Skin epidermis (tissue), 12 donors: ENCODE data around the gene KRTAP10-11.
A peak's percentile ranks its signal among the peaks of the same experiment; 100 is the strongest.
"Not testable (repeated sequence)": the region's sequence is repeated elsewhere in the genome, so short reads cannot be mapped to it uniquely, and the experiment has no call there.

ENCODE experiments used
- H3K27ac ChIP-seq, 21 experiments: fragments of 200-600 bp; sonication (generic) in 11 of 21; one replicate each; pipeline ENCODE4 v1.5.0; 2020; ENCODE audit warnings: mild to moderate bottlenecking in 3 of 21, inconsistent platforms in 2 of 21, moderate library complexity in 2 of 21
- H3K4me3 ChIP-seq, 7 experiments: fragments of 200-600 bp; sonication (generic) in 2 of 7; one replicate each; pipeline ENCODE4 v1.5.0; 2020; ENCODE audit warnings: inconsistent platforms in 2 of 7, mild to moderate bottlenecking in 2 of 7, moderate library complexity in 1 of 7

KRTAP10-11 gene

DNA sequence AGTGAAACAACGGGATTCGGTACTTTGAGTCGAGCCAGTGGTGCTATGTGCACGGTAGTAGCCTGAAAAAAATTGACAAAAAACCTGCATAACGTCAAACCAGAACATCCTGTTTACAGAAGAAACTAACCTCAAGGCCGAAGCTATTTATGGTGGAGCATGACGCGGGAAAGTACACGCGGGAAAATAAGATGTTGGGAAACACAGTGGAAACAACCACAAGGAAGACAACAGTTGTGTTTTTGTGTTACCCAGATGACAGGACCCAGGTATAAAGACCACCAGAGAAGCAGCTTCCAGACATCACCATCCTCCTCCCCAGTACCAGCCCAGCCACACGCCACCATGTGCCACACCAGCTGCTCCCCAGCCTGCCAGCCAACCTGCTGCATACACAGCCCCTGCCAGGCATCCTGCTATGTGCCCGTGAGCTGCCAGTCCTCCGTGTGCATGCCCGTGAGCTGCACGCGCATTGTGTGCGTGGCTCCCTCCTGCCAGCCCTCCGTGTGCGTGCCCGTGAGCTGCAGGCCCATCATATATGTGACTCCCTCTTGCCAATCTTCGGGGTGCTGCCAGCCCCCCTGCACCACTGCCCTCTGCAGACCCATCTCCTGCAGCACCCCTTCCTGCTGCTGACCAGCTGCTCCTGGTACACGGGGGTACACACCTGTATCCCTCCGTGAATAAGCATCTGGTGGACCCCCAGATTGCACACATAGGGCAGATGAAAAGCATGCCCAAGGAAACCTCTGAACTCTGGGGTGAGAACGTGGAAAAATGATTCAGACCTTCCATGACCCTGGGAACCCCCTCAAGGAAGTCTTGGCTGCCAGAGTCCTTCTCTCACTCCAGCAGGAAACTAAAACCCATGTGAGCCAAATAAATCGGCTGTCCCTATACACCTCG, 11.7 kb downstream of the KRTAP10-11 start, which contains the start of gene KRTAP12-3:
Gene KRTAP12-3 (plus strand): TSS at position 298 of the 906 bp plus-strand sequence. CDS start 48 bp downstream, at position 346.
- peak within 1 kb of the TSS in 8 of 21 experiments; percentile 16 to 75 (median 62) for H3K27ac ChIP-seq
- no peak within 1 kb of the TSS for H3K4me3 ChIP-seq

DNA sequence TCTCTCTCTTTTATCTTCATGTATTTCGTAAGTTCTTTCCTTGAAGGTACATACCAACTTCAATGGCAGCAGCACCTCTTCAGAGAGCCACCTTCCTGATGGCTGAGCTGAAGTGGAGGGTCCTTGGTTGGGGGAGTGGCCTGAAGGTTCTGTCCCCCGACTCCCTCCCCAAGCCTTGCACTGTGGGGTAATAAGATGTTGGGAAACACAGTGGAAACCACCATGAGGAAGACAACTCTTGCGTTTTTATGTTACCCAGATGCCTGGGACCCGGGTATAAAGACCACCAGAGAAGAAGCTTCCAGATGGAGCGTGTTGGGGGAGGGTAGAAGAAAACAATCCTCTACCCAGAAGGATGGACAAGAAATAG, 12.3 kb downstream of the KRTAP10-11 start:
- H3K27ac ChIP-seq, result peak overlapping the region in 6 of 21 experiments; percentile 3 to 75 (median 48)
- H3K4me3 ChIP-seq, result no peak overlapping the region

DNA sequence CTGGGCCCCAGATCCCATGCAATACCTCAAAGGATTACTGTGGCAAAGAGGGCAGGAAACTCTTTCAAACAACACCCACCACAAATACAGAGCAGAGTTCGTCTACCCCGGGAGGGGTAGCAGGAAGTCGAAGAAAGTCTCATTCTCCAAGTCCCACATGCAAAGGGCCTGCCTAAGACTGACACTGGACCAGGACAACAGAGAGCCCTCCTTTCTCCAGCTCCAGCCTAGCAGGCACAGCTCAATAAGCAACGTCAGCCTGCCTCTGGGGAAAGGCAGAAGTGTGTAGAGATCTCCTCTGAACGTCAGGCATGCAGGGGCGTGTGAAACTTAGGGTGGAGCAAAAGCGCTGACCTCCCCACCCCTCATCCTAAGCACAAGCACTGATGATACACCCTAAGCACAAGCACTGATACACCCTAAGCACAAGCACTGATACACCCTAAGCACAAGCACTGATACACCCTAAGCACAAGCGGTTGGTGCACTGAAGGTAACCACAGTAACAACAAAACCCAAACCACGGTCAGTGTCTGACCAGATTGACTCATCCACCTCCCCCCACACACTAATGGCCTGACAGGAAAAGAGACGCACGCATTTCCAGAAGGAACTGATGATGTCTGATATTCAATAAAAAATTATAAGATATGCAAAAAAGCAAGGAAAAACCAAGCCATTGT, 12.8 kb downstream of the KRTAP10-11 start:
- Histone ChIP-seq H3K4me3 (no peak overlapping the region), H3K27ac (peak overlapping the region in 6 of 21 experiments; percentile 3 to 75 (median 48))

DNA sequence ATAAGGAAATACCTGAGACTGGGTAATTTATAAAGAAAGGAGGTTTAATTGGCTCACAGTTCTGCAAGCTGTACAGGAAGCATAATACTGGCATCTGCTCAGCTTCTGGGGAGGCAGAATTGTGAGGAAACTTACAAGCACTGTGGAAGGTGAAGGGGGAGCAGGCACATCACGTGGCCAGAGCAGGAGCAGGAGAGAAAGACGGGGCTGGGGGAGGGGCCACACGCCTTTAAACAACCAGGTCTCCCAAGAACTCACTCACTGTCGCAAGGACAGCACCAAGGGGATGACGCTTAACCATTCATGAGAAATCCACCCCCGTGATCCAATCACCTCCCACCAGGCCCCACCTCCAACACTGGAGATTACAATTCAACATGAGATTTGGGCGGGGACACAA, 15.4 kb downstream of the KRTAP10-11 start:
- H3K27ac ChIP-seq, H3K4me3 ChIP-seq: not testable (repeated sequence)

DNA sequence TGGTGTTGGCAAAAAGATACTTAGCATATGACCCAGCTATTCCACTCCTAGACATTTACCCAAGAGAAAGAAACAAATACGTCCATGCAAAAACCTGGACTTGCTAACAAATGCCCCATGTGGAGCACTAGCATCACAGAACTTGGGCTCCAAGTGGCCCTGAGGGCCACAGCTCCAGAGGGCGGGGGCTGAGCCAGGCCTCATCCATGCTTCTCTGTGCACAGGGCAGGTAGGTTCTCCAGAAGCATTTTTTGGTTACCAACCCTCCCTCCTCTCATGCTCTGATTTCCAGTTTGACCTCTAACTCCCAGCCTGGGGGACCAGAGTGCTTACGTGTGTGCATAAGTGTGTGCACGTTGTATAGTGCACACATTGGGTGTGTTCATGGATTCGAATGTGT, 18.5 kb downstream of the KRTAP10-11 start:
- no peak overlapping the region for H3K27ac ChIP-seq
- no peak overlapping the region for H3K4me3 ChIP-seq

DNA sequence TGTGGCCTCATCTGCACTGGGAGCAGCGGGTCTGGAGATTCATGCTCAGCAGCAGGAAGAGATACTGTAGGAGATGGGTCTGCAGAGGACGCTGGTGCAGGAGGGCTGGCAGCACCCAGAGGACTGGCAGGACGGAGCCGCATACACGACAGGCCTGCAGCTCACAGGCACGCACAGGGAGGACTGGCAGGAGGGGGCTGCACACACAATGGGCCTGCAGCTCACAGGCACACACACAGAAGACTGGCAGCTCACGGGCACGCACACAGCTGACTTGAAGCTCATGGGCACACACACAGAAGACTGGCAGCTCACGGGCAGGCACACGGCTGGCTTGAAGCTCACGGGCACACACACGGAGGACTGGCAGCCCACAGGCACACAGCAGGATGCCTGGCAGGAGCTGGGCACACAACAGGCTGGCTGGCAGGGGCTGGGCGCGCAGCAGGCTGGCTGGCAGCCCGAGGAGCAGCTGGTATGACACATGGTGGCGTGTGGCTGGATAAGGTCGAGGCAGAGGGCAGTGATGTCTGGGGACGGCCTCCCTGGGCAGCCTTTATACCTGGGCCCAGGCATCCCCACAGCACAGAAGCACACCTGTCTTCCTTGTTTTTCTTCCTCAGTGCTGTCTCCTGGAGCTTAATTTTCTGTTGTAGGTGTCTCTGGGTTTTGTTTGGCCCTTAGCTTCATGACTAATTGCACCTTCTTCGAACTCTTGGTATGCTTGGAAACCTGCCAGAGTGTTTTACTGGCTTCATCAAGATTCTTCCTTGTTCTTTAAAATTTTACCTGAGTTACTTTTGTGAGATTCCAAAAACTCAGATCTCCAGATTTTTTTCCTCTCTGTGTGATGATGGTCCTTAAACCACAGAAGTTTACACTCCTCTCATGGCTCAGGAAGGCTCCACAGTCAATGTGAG, 20.4 kb downstream of the KRTAP10-11 start, which contains the start of gene KRTAP12-2:
Gene KRTAP12-2 (minus strand): TSS at position 527 of the 920 bp plus-strand sequence. CDS start 41 bp downstream, at position 486.
- no peak within 1 kb of the TSS for H3K4me3 ChIP-seq
- H3K27ac ChIP-seq, result no peak within 1 kb of the TSS

DNA sequence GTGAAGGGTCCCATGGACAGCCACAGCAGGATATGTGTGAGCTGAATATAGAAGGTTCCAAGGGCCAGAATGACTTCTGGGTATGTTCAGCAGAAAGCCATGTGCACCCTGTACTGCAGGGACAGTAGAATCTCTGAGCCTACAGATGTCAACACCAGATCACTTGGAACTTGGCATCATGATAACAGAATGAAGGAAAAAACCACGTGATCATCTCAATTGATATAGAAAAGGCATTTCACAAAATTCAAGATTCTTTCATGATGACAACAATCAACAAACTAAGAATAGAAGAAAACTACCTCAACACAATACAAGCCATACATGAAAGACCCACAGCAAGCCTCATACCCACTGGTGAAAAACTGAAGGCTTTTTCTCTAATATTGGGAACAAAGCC, 21.4 kb downstream of the KRTAP10-11 start:
- H3K27ac ChIP-seq, result no peak overlapping the region
- H3K4me3 ChIP-seq, result no peak overlapping the region

DNA sequence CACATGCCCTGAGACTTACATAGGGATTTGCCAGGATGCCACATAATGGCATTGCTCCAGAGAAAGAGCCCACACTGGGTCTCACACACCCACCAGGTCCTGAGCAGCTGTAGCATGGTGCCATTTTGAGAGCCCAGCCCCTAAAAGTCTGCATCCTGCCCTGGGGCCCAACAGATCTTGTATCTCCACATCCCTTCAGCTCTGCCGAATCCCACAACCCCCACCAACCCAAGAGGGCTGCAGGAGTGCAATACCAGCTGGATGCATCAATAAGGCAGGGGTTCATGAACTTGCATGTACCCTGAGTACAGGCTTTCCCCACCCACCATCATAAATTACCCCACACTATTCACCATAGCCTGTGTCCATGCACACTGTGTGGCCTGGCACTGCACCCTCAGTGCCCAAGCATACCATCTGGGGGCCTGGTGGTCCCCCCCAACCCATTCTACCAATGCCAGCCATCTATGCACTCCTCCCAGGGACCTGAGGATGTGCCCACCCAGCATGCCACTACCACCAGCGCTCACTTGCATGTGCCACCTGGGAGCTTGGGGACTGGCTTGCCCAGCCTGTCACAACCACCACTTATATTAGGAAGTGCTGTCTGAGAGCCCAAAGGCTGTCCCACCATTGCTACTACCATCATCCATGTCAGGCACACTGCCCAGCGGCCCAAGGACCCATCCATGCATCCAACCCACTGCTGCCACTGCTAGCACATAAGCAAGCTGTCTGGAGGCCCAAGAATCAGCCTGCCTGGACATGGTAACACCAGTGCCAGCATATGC, 24.6 kb downstream of the KRTAP10-11 start:
- no peak overlapping the region for H3K4me3 ChIP-seq
- no peak overlapping the region for H3K27ac ChIP-seq

DNA sequence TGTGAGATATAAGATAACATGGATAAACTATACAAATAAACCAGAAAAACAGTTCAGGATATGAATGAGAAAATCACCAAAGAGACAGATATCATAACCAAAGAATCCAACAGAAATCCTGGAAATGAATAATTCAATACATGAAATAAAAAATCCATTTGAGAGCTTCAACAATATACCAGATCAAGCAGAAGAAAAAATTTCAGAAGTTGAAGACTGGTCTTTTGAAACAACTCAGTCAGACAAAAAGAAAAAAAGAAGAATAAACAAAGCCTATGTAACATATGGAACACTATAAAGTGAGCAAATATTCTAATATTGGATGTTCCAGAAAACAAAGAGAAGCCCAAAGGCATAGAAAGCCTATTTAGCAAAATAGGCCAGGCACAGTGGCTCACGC, 25.7 kb downstream of the KRTAP10-11 start:
- H3K4me3 ChIP-seq, result no peak overlapping the region
- no peak overlapping the region for H3K27ac ChIP-seq

DNA sequence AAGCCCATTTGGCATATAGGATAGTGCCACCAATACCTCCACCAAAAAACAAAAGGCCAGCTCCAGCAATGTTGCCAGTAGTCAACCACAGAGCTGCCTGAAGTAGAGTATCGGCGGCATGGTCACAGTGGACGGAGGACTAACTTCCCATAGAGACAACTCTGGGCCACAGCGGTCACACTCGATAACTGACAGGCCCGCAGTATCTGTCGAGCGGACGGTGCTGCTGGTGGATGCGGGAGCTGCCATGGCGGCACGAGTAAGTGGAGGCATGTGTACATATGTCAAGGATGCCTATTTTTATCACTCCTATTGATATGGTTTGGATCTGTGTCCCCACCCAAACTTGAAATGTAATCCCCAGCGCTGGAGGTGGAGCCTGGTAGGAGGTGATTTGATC, 31.7 kb downstream of the KRTAP10-11 start:
- Histone ChIP-seq H3K4me3 (no peak overlapping the region), H3K27ac (no peak overlapping the region)

DNA sequence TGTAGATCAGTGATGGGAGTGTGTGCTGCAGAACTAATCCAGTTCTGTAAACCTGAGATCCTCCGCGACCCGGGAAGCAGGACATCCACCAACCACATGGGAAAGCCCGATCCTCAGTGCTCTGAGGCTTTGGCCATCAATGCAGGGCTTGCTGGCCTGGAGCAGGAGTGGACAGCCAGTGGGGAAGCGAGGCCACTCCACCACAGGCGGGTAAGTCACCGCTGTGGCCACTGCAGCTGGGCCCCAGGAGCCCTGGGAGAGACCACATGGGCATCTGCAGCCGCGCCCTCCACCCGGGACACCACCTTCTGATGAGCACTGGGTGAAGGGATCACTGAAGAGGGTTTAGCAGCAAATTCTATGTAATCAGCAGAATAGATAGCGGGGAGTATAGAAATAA, 34.9 kb downstream of the KRTAP10-11 start:
- no peak overlapping the region for H3K27ac ChIP-seq
- H3K4me3 ChIP-seq, result no peak overlapping the region

DNA sequence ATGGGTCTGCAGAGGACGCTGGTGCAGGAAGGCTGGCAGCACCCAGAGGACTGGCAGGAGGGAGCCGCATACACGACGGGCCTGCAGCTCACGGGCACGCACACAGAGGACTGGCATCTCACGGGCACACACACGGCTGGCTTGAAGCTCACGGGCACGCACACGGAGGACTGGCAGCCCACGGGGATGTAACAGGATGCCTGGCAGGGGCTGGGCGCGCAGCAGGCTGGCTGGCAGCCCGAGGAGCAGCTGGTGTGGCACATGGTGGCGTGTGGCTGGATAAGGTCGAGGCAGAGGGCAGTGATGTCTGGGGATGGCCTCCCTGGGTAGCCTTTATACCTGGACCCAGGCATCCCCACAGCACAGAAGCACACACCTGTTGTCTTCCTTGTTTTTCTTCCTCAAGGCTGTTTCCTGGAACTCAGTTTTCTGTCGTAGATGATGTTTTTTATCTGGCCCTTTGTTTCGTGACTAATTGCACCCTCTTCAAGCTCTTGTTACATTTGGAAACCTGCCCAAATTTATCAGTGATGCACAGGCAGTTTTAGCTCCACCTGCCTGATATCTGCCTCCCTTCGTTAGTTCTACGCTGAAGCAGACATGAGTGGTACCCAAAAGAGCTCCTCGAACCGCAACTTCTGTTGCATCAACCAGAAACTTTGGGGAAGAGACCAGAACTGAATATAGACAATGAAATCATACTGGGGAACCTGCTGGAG, 35.8 kb downstream of the KRTAP10-11 start, which contains the start of gene KRTAP12-1:
Gene KRTAP12-1 (minus strand): TSS at position 303 of the 719 bp plus-strand sequence. CDS start 40 bp downstream, at position 263.
- Histone ChIP-seq H3K27ac (no peak within 1 kb of the TSS), H3K4me3 (no peak within 1 kb of the TSS)

DNA sequence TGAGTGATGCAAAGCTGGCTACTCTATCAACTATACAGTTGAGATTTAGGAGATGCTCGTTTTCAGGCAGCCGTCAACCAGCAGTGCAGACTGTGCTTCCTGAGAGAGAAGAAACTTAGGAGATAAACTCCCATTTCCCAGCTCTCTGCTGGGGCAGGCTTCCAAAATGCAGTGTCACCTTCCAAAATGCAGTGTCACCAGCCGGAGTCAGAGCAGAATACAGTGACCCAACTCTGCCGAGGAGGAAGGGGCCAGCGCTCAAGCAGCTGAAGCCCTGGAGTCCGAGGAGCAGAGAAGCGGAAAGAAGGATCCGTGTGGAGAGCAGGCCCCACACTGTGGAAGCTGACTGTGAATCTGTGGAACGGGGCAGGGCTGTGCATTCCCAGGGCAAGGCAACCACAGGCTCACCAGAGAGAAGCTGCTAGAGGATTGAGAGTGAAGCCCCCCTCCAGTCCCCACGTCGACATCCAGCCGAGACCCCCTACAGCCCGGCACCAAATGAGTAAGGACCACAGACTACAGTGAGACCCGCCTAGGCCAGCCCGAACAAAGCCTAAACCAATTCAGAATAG, 36.5 kb downstream of the KRTAP10-11 start:
- Histone ChIP-seq H3K27ac (no peak overlapping the region), H3K4me3 (no peak overlapping the region)

DNA sequence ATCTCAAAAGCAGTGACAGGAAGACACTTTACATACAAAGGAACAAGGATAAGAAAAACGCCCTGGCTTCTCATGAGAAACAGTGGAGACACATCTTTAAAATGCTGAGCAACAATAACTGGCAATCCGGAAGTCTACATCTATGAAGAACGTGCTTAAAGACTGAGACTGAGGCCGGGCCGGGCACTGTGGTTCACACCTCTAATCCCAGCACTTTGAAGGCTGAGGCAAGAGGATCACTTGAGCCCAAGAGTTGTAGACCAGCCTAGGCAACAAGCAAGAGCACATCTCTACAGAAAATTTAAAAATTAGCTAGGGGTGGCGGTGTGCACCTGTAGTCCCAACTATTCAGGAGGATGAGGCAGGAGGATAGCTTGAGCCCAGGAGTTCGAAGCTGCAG, 37.9 kb downstream of the KRTAP10-11 start:
- H3K4me3 ChIP-seq, result no peak overlapping the region
- H3K27ac ChIP-seq, result no peak overlapping the region

DNA sequence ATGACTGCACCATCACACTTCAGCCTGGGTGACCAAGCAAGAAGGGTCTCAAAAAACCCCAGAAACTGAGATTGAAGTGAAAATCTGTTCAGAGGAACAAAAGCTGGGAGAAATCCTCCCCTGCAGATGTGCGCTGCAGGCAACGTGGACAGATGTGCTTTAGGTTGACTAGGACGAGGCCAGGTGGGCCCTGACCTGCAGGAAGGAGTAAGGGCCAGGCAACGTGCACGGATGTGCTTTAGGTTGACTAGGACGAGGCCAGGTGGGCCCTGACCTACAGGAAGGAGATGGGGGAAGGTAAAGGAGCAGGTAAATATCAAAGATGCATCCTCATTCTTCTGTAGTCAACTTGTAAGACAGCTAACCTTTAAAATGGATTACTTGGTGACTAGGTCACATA, 38.3 kb downstream of the KRTAP10-11 start:
- H3K27ac ChIP-seq, result no peak overlapping the region

DNA sequence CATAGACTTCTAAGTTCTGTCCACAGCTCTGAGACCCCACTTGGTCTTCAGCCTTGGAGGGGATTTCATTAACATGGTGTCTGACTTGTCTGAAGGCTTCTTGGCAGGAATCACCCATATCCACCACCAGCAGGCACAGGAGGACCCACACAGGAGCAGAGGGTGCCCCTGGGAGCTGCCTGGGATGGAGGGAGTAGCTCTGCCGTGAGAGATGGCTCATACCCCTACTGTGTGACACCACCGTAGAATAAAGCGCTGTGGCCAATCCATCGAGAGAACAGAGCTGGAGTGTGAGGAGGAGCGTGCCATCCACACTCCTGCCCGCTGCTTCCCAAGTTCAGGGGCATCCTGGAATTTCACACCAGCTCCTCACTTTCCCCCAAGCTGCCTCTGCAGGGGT, 38.8 kb downstream of the KRTAP10-11 start:
- H3K27ac ChIP-seq, H3K4me3 ChIP-seq: not testable (repeated sequence)

More for the DNA sequence above, 38.3 kb downstream of the KRTAP10-11 start:
- H3K4me3 ChIP-seq, result no peak overlapping the region

DNA sequence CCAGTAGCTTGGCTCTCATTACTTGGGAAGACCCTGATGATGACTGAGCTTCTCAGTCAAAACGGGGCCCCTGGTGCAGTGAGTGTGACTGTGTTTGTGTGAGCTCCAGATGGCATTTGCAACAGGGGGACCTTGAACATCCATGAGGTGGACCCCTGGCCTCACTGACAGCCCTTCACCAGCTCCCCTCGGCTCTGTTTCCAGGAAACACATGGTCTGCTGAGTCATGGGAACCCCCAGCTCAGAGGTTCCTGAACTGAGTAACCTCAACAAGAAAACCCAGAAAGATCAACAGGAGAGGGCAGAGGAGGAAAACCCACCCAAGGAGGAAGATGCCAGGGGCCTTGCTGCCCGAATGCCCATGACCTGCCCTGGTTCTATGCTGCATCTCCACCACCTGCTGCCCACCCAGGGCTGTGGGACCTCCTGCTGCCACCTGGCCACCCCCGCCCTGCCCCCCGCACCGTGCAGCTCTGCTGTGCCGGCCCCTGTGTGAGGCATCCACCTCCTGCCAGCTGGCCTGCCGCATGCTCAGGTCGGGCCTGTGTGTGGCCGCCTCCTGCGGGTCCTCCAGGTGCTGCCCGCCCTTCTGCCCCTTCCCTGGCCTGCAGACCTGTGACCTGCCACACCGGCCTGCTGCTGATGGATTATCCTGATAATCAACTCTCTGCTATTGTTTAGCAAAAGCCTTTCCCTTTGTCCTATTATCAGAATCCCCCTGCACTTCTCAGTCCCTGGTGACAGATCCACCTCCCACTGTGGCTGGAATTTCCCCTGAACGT, 40.0 kb downstream of the KRTAP10-11 start:
- no peak overlapping the region for H3K4me3 ChIP-seq

More for the DNA sequence above, 40.0 kb downstream of the KRTAP10-11 start:
- no peak overlapping the region for H3K27ac ChIP-seq
